ENCODE data around the gene AK4. TPM values are rescaled to one million over a fixed set of nuclear protein-coding genes. Genes with fewer than 3 reads are reported as not detected.

Gene AK4
- total and polyA plus RNA-seq, 4 donors: 5.2 to 73.7 (median 38.3) TPM

DNA sequence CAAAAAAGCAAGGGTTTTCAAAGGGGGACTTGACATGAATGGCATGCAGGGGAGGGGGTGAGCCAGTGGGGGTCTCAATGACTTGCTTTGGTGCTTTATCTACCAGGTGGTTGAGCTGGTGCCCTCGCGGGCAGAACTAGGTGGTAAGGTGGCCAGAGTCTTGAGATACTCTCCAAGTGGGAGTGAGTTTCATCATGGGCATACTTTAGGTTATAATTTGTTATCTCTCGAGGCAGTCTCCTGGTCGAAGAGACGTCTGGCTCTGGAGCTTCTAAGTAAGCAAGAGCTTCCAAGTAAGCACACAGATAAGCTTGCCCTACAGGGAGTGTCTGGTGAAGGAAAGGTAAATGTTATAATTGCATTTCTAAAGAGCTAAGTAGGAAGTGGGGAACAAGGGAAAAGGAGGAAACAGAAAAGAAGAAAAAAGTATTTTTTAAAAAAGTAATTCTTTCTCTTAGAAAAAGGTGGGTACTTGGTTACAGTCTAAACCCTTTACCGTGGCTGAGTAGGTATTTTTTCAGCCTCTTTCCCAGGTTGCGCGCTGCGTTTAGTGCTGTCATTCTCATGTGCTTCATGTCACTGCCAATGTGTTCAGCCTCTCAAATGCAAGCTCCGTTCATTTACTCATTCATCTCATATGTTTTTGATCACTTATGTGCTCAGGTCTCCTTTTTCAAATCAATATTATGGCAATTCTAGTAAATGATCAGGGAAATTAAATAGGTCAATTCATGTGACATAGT, 129.8 kb downstream of the AK4 start:
- ATAC-seq (ENCODE audit: low FRiP score) (no peak), DNase-seq (no peak)
- Histone ChIP-seq H3K36me3 (ENCODE audit: control insufficient read depth in 1 of 2, insufficient read depth in 2 of 2, low read length in 1 of 2) (no peaks in the 10 kb centered on the region), H3K9me3 (ENCODE audit: control insufficient read depth, low read length) (no peaks in the 10 kb centered on the region), H3K4me3 (ENCODE audit: low read length in 2 of 2) (no peak overlapping the region), H3K27ac (ENCODE audit: low read depth in 1 of 2, low read length in 2 of 2) (no peak overlapping the region), H3K4me1 (ENCODE audit: control insufficient read depth in 1 of 2, insufficient read depth in 2 of 2, low read length in 2 of 2) (no peaks in the 10 kb centered on the region), H3K27me3 (ENCODE audit: control insufficient read depth in 1 of 2, insufficient read depth in 2 of 2, low read length in 1 of 2) (no peaks in the 10 kb centered on the region)
- WGBS, 2 donors: 55 to 59% methylated on average over 10 of the region's 10 CpGs
- intact Hi-C loops (cut with DNase I): no loop called here

DNA sequence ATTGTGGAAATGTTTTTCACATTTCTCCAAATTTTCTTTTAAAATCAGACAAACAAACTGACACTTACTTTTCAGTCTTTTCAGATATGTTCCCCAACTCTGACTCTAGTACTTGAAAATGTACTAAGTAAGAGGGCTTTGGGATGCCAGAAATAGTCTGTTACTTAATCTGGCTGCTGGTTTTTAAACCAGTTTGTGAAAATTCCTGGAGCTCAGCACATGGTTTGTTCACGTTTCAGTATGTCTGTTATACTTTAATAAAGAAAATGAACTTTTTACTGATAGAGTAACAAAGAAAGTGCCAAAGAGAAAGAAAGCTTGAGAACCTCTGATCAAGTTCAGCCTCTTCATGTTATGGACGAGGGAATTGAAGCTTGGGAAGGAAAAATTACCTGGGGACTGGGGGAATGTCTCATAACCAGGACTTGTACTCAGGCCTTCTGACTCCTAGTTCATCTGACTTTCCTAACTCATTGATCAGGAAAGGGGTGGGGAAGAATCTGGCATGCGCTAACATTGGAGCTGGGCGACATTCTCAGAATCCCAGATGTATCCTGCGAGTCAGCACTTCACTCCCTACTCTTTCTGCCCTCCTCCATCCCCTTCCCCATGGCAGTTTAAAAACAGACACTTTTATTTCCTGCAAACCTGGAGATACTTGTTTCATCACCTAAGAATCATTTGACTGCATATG, 130.5 kb downstream of the AK4 start:
- ATAC-seq (ENCODE audit: low FRiP score) (no peak), DNase-seq (no peak)
- Histone ChIP-seq H3K4me1 (ENCODE audit: control insufficient read depth in 1 of 2, insufficient read depth in 2 of 2, low read length in 2 of 2) (no peaks in the 10 kb centered on the region), H3K27ac (ENCODE audit: low read depth in 1 of 2, low read length in 2 of 2) (no peak overlapping the region), H3K4me3 (ENCODE audit: low read length in 2 of 2) (no peak overlapping the region), H3K36me3 (ENCODE audit: control insufficient read depth in 1 of 2, insufficient read depth in 2 of 2, low read length in 1 of 2) (no peaks in the 10 kb centered on the region), H3K9me3 (ENCODE audit: control insufficient read depth, low read length) (no peaks in the 10 kb centered on the region), H3K27me3 (ENCODE audit: control insufficient read depth in 1 of 2, insufficient read depth in 2 of 2, low read length in 1 of 2) (no peaks in the 10 kb centered on the region)
- intact Hi-C loops (cut with DNase I): no loop called here
- 31 to 33% methylated on average over 5 of the region's 5 CpGs for WGBS, 2 donors

DNA sequence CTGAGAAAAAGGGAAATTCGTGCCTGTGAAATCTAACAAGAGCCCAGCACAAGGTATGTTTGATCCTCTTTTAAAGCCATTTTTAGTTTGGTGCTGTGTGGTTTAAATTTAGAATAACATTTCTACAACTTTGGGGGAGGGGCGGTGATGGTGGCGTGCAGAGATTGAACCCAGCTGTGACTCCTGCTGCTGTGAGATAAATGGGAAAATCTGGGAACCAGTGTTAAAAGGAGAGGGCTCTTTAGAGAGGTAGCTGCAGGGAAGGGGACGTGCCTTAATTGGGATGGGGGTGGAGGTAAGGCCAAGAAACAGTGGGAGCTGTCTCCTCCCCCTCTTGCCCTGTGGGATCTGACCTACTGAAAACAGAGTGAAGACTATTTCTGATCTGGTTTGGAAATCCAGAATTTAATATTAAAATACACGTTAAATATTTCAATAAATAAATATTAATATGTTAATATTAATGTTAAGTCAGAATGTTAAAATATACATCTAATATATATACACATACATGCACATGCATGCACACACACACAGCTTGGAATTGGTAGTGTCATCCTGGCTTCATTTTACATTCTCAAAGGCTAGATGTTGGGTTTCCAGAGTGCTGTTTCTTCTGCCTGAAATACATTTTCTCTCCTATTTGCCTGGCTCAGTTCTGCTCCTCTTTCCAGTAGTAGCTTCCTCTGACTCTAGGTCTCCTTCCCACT, 131.2 kb downstream of the AK4 start:
- intact Hi-C loops (cut with DNase I): no loop called here
- WGBS, 2 donors: 29% methylated on average over 5 of the region's 5 CpGs

More for the DNA sequence above, 131.2 kb downstream of the AK4 start:
- Histone ChIP-seq H3K27me3 (ENCODE audit: control insufficient read depth in 1 of 2, insufficient read depth in 2 of 2, low read length in 1 of 2) (no peaks in the 10 kb centered on the region), H3K9me3 (ENCODE audit: control insufficient read depth, low read length) (no peaks in the 10 kb centered on the region), H3K36me3 (ENCODE audit: control insufficient read depth in 1 of 2, insufficient read depth in 2 of 2, low read length in 1 of 2) (no peaks in the 10 kb centered on the region), H3K4me1 (ENCODE audit: control insufficient read depth in 1 of 2, insufficient read depth in 2 of 2, low read length in 2 of 2) (no peaks in the 10 kb centered on the region), H3K27ac (ENCODE audit: low read depth in 1 of 2, low read length in 2 of 2) (no peak overlapping the region), H3K4me3 (ENCODE audit: low read length in 2 of 2) (no peak overlapping the region)
- DNase-seq (no peak), ATAC-seq (ENCODE audit: low FRiP score) (no peak)

Other genes starting within 250 kb of the AK4 start
- 100 to 1,000 TPM; 115 to 132 TPM for gene JAK1, start 181.7 kb upstream of the AK4 start, total RNA-seq
- 10 to 100 TPM; 24.3 to 34.0 TPM for gene JAK1, start 181.7 kb upstream of the AK4 start, polyA plus RNA-seq
- gene DNAJC6, start 161.3 kb downstream of the AK4 start, total RNA-seq: 1 to 10 TPM; 2.3 to 3.8 TPM
- 1 to 10 TPM in 1 of 2 donors, not detected in 1; 1.3 TPM for gene DNAJC6, start 161.3 kb downstream of the AK4 start, polyA plus RNA-seq

Measured in aorta (tissue), 5 donors.